GM19468 (cell line): ENCODE measurements around the gene STX1B.

Source experiments
- ATAC-seq: cut with Tn5 transposase; IDR thresholded peaks from one replicate; pipeline ENCODE4 v1.9.1; 2021; ENCODE audit warnings: mild to moderate bottlenecking, moderate library complexity, moderate number of reproducible peaks; ENCODE audit not compliant: unreplicated experiment; ENCODE audit errors: extremely low read depth

The STX1B gene

GRCh38 chr16:30982548-30983288 is 27.7 kb downstream of the STX1B start:
- ATAC-seq: no peak

- ATAC-seq: no peak
Measured at GRCh38 chr16:30980959-30981358, 29.5 kb downstream of the STX1B start.

GRCh38 chr16:30980434-30980833 is 30.0 kb downstream of the STX1B start:
- no peak for ATAC-seq

GRCh38 chr16:30980023-30980371 is 30.4 kb downstream of the STX1B start:
- ATAC-seq: no peak

- ATAC-seq: no peak
Measured at GRCh38 chr16:30979170-30980022, 31.0 kb downstream of the STX1B start.

- ATAC-seq: no peak
Measured at GRCh38 chr16:30977502-30977901, 32.9 kb downstream of the STX1B start.

GRCh38 chr16:30976486-30976885 is 34.0 kb downstream of the STX1B start:
- ATAC-seq: no peak

- ATAC-seq: no peak
Measured at GRCh38 chr16:30974348-30974747, 36.1 kb downstream of the STX1B start.

- no peak for ATAC-seq
Measured at GRCh38 chr16:30972872-30973271, 37.6 kb downstream of the STX1B start.

- ATAC-seq: no peak
Measured at GRCh38 chr16:30971298-30971697, 39.1 kb downstream of the STX1B start.

GRCh38 chr16:30969246-30969842 is 41.1 kb downstream of the STX1B start:
- no peak for ATAC-seq

GRCh38 chr16:30967795-30968194 is 42.6 kb downstream of the STX1B start:
- ATAC-seq: no peak

- no peak for ATAC-seq
Measured at GRCh38 chr16:30966033-30966619, 44.3 kb downstream of the STX1B start.

GRCh38 chr16:30965436-30965835 is 45.0 kb downstream of the STX1B start:
- ATAC-seq: no peak

- ATAC-seq: no peak
Measured at GRCh38 chr16:30964574-30965226, 45.7 kb downstream of the STX1B start.

GRCh38 chr16:30963925-30964511 is 46.4 kb downstream of the STX1B start:
- no peak for ATAC-seq

- no peak for ATAC-seq
Measured at GRCh38 chr16:30961384-30961783, 49.1 kb downstream of the STX1B start.

GRCh38 chr16:30958175-30959079 is 52.0 kb downstream of the STX1B start:
- ATAC-seq: peak; percentile 7
